GM12878 (cell line): Measurements from ENCODE around the gene ADGRL3. TPM values are rescaled to one million over a fixed set of nuclear protein-coding genes. Genes with fewer than 3 reads are reported as not detected.

Experiments
- ATAC-seq: fragments of 200-7000 bp; cut with Tn5 transposase; 3 replicates; pipeline ENCODE4 v1.9.1; 2020; ENCODE audit warnings: mild to moderate bottlenecking, moderate library complexity
- BruUV-seq: library from RNA; stranded (reverse); fragments of 400-500 nt; replicated peaks from 2 replicates; lab custom pipeline; 2021; lab: Mats Ljungman, UMichigan
- CTCF ChIA-PET: fragments of 300-600 bp; sonication (Branson Sonifier 250); formaldehyde crosslinking; extraction: SDS; loops from one replicate; lab custom pipeline; 2021; ENCODE audit warnings: inconsistent platforms; lab: Yijun Ruan, JAX
- POLR2A ChIA-PET: fragments of 350-600 bp; formaldehyde crosslinking; extraction: SDS; loops from one replicate; lab custom pipeline; 2021; ENCODE audit warnings: inconsistent platforms; lab: Charles Lee
- RAD21 ChIA-PET: fragments of 300-600 bp; sonication (Branson Sonifier 250); formaldehyde crosslinking; loops from one replicate; lab custom pipeline; 2023; ENCODE audit warnings: antibody characterized with exemption; ENCODE audit not compliant: unreplicated experiment; lab: Charles Lee
- SMC1A ChIA-PET: fragments of 300-600 bp; sonication (Branson Sonifier 250); formaldehyde crosslinking; loops from one replicate; lab custom pipeline; 2023; ENCODE audit not compliant: unreplicated experiment, uncharacterized antibody; lab: Charles Lee
- DNase-seq: peaks from one replicate; pipeline ENCODE4 v3.0.0-alpha.2; 2011; ENCODE audit warnings: low read depth, low spot score
- FAIRE-seq: peaks from 3 replicates; lab custom pipeline; 2011; peaks lifted over from hg19 to GRCh38; lab: Jason Lieb, UNC
- H2AFZ ChIP-seq: 2 replicates; pipeline ENCODE4 v1.6.0; 2011; ENCODE audit warnings: low read depth, low read length, control low read depth; ENCODE audit not compliant: control insufficient read depth
- H3K27ac ChIP-seq: 2 replicates; pipeline ENCODE4 v1.5.1; 2011; ENCODE audit warnings: control low read depth; ENCODE audit not compliant: control insufficient read depth, insufficient read depth
- H3K27me3 ChIP-seq, 2 experiments: replicated peaks in 1 of 2; 2 replicates each; pipeline versions ENCODE4 v1.6.0 to v1.6.1; 2011; ENCODE audit warnings: low read length in 1 of 2; ENCODE audit not compliant: control insufficient read depth in 2 of 2, insufficient read depth in 2 of 2
- H3K36me3 ChIP-seq, 2 experiments: 2 replicates each; pipeline ENCODE4 v1.5.1; 2011; ENCODE audit warnings: low read length in 1 of 2; ENCODE audit not compliant: control insufficient read depth in 2 of 2, insufficient read depth in 2 of 2
- H3K4me1 ChIP-seq: 2 replicates; pipeline ENCODE4 v1.6.1; 2011; ENCODE audit warnings: mild to moderate bottlenecking, low read length, moderate library complexity, mixed read lengths; ENCODE audit not compliant: control insufficient read depth, insufficient read depth
- H3K4me2 ChIP-seq: 2 replicates; pipeline ENCODE4 v1.6.0; 2011; ENCODE audit warnings: control low read depth; ENCODE audit not compliant: control insufficient read depth, insufficient read depth
- H3K4me3 ChIP-seq: fragments of 200-600 bp; sonication (generic); 2 replicates; pipeline ENCODE4 v1.5.1; 2016
- H3K79me2 ChIP-seq: 2 replicates; pipeline ENCODE4 v1.6.0; 2011; ENCODE audit warnings: low read length; ENCODE audit not compliant: control insufficient read depth, insufficient read depth
- H3K9ac ChIP-seq: 2 replicates; pipeline ENCODE4 v1.8.0; 2011; ENCODE audit warnings: low read length, control low read depth, mixed read lengths; ENCODE audit not compliant: control insufficient read depth, insufficient read depth
- H3K9me3 ChIP-seq: replicated peaks from 3 replicates; pipeline ENCODE4 v1.5.1; 2011; ENCODE audit warnings: mild to moderate bottlenecking, low read length; ENCODE audit not compliant: control insufficient read depth, insufficient read depth
- H4K20me1 ChIP-seq: 2 replicates; pipeline ENCODE4 v1.6.0; 2011; ENCODE audit not compliant: control insufficient read depth, insufficient read depth
- BRCA1 ChIP-seq: IDR thresholded peaks from 2 replicates; pipeline ENCODE4 v1.6.1; 2011; ENCODE audit warnings: low read depth, low read length, improper control_type of control experiment
- CBX5 ChIP-seq: sonication (generic); IDR thresholded peaks from 2 replicates; pipeline ENCODE4 v1.6.1; 2016; ENCODE audit warnings: low read depth, moderate library complexity, mild to moderate bottlenecking, inconsistent platforms
- CEBPB ChIP-seq, 2 experiments: fragments of 150-350 bp in 1 of 2; IDR thresholded peaks; 2 replicates each; pipeline ENCODE4 v1.6.1; 2012 to 2014; ENCODE audit warnings: low read depth in 2 of 2, low read length in 2 of 2, borderline replicate concordance in 1 of 2, inconsistent platforms in 1 of 2
- JUND ChIP-seq: IDR thresholded peaks from 2 replicates; pipeline ENCODE4 v1.6.1; 2012; ENCODE audit warnings: low read depth, mild to moderate bottlenecking, low read length, improper control_type of control experiment, moderate library complexity
- KAT2A ChIP-seq: conservative IDR thresholded peaks from 2 replicates; pipeline ENCODE4 v1.6.1; 2011; ENCODE audit warnings: low read depth, low read length; ENCODE audit not compliant: control insufficient read depth
- KLF5 ChIP-seq: fragments of 450-650 bp; IDR thresholded peaks from 2 replicates; pipeline ENCODE4 v1.6.1; 2014; ENCODE audit warnings: mild to moderate bottlenecking; ENCODE audit not compliant: partially characterized antibody
- MTA2 ChIP-seq: fragments of 450-650 bp; IDR thresholded peaks from 2 replicates; pipeline ENCODE4 v1.6.1; 2016; ENCODE audit warnings: low read depth, mild to moderate bottlenecking, moderate library complexity
- MYB ChIP-seq: fragments of 150-350 bp; IDR thresholded peaks from 2 replicates; pipeline ENCODE4 v1.6.1; 2014; ENCODE audit warnings: mild to moderate bottlenecking, low read depth, low read length, borderline replicate concordance
- NBN ChIP-seq: fragments of 450-650 bp; IDR thresholded peaks from 2 replicates; pipeline ENCODE4 v1.6.1; 2016
- NFYA ChIP-seq: IDR thresholded peaks from 2 replicates; pipeline ENCODE4 v1.6.1; 2011; ENCODE audit warnings: low read depth, mild to moderate bottlenecking, low read length, improper control_type of control experiment, borderline replicate concordance
- PRDM15 ChIP-seq: fragments of 450-650 bp; formaldehyde crosslinking; IDR thresholded peaks from 2 replicates; pipeline ENCODE4 v1.4.0; 2020; ENCODE audit warnings: mild to moderate bottlenecking, moderate library complexity
- RB1 ChIP-seq: fragments of 450-650 bp; formaldehyde crosslinking; IDR thresholded peaks from 2 replicates; pipeline ENCODE4 v1.6.1; 2017; ENCODE audit warnings: mild to moderate bottlenecking, borderline replicate concordance
- TCF7 ChIP-seq: IDR thresholded peaks from 2 replicates; pipeline ENCODE4 v1.6.1; 2014; ENCODE audit warnings: antibody characterized with exemption, borderline replicate concordance
- YBX1 ChIP-seq: fragments of 450-650 bp; IDR thresholded peaks from 2 replicates; pipeline ENCODE4 v1.6.1; 2016; ENCODE audit warnings: antibody characterized with exemption
- WGBS: methylation state at CpG from one replicate; pipeline ENCODE4 v1.1.6; 2016; ENCODE audit warnings: low lambda C conversion rate; ENCODE audit not compliant: insufficient replicate concordance, insufficient coverage; ENCODE audit errors: missing lambda C conversion rate; 5-methylcytosine and 5-hydroxymethylcytosine counted together
- in situ Hi-C: fragments of 300-500 bp; cut with MboI; formaldehyde crosslinking; loops from 9 replicates; pipeline ENCODE4 v1.14.3; 2018; ENCODE audit warnings: mixed read lengths
- intact Hi-C: fragments of 100-400 bp; cut with micrococcal nuclease; formaldehyde crosslinking; loops from one replicate; pipeline ENCODE4 v1.14.2; 2022; ENCODE audit not compliant: unreplicated experiment
- polyA plus RNA-seq, 11 experiments: library from polyadenylated mRNA; depleted of rRNA in 4 of 11; unstranded in 6 of 11; stranded (reverse) in 5 of 11; fragments of >200 nt; fragmentation: Nextera tagmentation in 4 of 11; fragmentation: Illumina TruSeq in 1 of 11; extraction: Ambion mirVana in 4 of 11; extraction: Trizol in 1 of 11; gene quantifications; 1 replicate in 1 of 11; 2 replicates in 10 of 11; pipeline versions ENCODE4 v1.2.1 to v1.2.3, GENCODE V29; 2011 to 2016; ENCODE audit warnings: inconsistent platforms in 2 of 11, missing spikeins in 2 of 11, low read depth in 1 of 11
- total RNA-seq, 4 experiments: library from RNA; depleted of rRNA in 3 of 4; stranded (reverse); fragments of >200 nt in 3 of 4; fragmentation: Illumina TruSeq in 1 of 4; extraction: Trizol in 1 of 4; gene quantifications; 2 replicates each; pipeline versions ENCODE4 v1.2.1 to v1.2.3, GENCODE V29; 2013 to 2021
- TF ChIP-seq, protein P1 (sequence below): IDR thresholded peaks from 2 replicates; pipeline ENCODE4 v1.6.1; 2012; ENCODE audit warnings: low read depth, low read length, improper control_type of control experiment
- TF ChIP-seq, protein P2 (sequence below): fragments of 450-650 bp; IDR thresholded peaks from 2 replicates; pipeline ENCODE4 v1.6.1; 2017; ENCODE audit warnings: mild to moderate bottlenecking, moderate library complexity

ADGRL3 gene
- total and polyA plus RNA-seq, 10 of the 15 experiments (the other 5 are each of a cell fraction or from before 2014, with no cell fraction given), result 1.1 TPM; not detected in 9

DNA sequence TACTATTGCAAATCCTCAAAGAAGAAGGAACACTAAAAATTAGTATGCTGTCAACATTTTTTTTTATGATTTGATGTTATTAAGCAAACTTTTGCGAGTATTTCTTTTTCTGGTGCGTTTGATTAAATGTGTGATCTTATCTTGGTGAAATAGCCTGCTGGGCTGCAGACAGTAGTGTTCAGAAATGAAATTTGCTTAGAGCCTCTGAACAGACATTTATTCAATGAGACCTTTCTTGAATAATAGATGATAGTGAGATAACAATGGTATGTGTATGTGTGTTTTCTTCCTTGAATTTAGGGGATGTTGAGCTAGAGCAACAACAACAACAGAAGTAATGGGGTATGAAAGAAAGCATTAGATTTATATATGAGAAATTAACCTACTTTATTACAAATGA lies 12.7 kb downstream of the ADGRL3 start:
- ChIA-PET POLR2A (no interaction called here), RAD21 (no interaction called here)
- no peaks in the 10 kb centered on the region for H3K79me2 ChIP-seq
- no peaks in the 10 kb centered on the region for H3K4me1 ChIP-seq
- no peak overlapping the region for H3K4me3 ChIP-seq
- intact Hi-C loops, result no loop called here
- H3K4me2 ChIP-seq, result no peak overlapping the region
- no peak for FAIRE-seq
- WGBS, result 0% methylated on average over 2 of the region's 2 CpGs
- TF ChIP-seq CEBPB (IDR thresholded peaks at IDR 0.05; ENCODE audit: borderline replicate concordance in 1 of 2, low read depth in 2 of 2, low read length in 2 of 2) (no peak), MTA2 (no peak), CBX5 (no peak), PRDM15 (CRISPR knock-in tag) (no peak), NFYA (no peak), KLF5 (no peak), TCF7 (no peak), MYB (no peak), NBN (no peak), JUND (no peak), BRCA1 (no peak), YBX1 (no peak), KAT2A (no peak), RB1 (no peak)
- TF ChIP-seq, protein P1, sequence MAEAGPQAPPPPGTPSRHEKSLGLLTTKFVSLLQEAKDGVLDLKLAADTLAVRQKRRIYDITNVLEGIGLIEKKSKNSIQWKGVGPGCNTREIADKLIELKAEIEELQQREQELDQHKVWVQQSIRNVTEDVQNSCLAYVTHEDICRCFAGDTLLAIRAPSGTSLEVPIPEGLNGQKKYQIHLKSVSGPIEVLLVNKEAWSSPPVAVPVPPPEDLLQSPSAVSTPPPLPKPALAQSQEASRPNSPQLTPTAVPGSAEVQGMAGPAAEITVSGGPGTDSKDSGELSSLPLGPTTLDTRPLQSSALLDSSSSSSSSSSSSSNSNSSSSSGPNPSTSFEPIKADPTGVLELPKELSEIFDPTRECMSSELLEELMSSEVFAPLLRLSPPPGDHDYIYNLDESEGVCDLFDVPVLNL, result no peak
- TF ChIP-seq, protein P2, sequence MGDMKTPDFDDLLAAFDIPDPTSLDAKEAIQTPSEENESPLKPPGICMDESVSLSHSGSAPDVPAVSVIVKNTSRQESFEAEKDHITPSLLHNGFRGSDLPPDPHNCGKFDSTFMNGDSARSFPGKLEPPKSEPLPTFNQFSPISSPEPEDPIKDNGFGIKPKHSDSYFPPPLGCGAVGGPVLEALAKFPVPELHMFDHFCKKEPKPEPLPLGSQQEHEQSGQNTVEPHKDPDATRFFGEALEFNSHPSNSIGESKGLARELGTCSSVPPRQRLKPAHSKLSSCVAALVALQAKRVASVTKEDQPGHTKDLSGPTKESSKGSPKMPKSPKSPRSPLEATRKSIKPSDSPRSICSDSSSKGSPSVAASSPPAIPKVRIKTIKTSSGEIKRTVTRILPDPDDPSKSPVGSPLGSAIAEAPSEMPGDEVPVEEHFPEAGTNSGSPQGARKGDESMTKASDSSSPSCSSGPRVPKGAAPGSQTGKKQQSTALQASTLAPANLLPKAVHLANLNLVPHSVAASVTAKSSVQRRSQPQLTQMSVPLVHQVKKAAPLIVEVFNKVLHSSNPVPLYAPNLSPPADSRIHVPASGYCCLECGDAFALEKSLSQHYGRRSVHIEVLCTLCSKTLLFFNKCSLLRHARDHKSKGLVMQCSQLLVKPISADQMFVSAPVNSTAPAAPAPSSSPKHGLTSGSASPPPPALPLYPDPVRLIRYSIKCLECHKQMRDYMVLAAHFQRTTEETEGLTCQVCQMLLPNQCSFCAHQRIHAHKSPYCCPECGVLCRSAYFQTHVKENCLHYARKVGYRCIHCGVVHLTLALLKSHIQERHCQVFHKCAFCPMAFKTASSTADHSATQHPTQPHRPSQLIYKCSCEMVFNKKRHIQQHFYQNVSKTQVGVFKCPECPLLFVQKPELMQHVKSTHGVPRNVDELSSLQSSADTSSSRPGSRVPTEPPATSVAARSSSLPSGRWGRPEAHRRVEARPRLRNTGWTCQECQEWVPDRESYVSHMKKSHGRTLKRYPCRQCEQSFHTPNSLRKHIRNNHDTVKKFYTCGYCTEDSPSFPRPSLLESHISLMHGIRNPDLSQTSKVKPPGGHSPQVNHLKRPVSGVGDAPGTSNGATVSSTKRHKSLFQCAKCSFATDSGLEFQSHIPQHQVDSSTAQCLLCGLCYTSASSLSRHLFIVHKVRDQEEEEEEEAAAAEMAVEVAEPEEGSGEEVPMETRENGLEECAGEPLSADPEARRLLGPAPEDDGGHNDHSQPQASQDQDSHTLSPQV, result no peak
- TF ChIP-seq, all 136 proteins: peak for 0
- ATAC-seq (no peak), DNase-seq (no peak)
- Histone ChIP-seq H3K9me3 (no peaks in the 10 kb centered on the region), H2AFZ (no peak overlapping the region), H3K9ac (no peak overlapping the region), H4K20me1 (no peaks in the 10 kb centered on the region), H3K27ac (no peak overlapping the region), H3K27me3 (no peaks in the 10 kb centered on the region), H3K36me3 (no peaks in the 10 kb centered on the region)
- in situ Hi-C loops, result no loop called here
- BruUV-seq, result no TSS peak
- CTCF ChIA-PET, result no interaction called here
- SMC1A ChIA-PET, result no interaction called here
